ENCODE measurements around the gene SYNE2. TPM values are rescaled to one million over a fixed set of nuclear protein-coding genes. Genes with fewer than 3 reads are reported as not detected.

The SYNE2 gene
- total and polyA plus RNA-seq, 2 of the 8 experiments (the other 6 are each of a cell fraction or from before 2014, with no cell fraction given), result 32.6 to 46.1 TPM

- no peak for TF ChIP-seq SIN3A (conservative IDR thresholded peaks at IDR 0.05 in 1 of 2, IDR thresholded peaks at IDR 0.05 in 1 of 2; ENCODE audit: low read depth in 1 of 2, low read length in 2 of 2)
- TF ChIP-seq TCF12 (IDR thresholded peaks at IDR 0.05; ENCODE audit: low read depth, low read length), result no peak
Observed at GRCh38 chr14:64123241-64123822, 270.5 kb downstream of the SYNE2 start (continued).

Data from H1 (cell line).